Adrenal gland (tissue), 12 donors: ENCODE measurements around the gene MYH3. TPM values are rescaled to one million over a fixed set of nuclear protein-coding genes. Genes with fewer than 3 reads are reported as not detected.

Experiments
- DNase-seq, 7 donors: peaks; one replicate each; pipeline ENCODE4 v3.0.0-alpha.2; 2019 to 2020
- H3K27ac ChIP-seq, 5 donors: fragments of 200-600 bp; sonication (generic) in 4 of 5; 1 replicate in 3 of 5; 2 replicates in 2 of 5; pipeline versions ENCODE4 v1.5.1 to v1.8.0; 2016 to 2020; ENCODE audit warnings: mild to moderate bottlenecking in 1 of 5
- H3K27me3 ChIP-seq: fragments of 200-600 bp; 2 replicates; pipeline ENCODE4 v1.8.0; 2021
- H3K36me3 ChIP-seq, 2 donors: fragments of 200-600 bp; replicated peaks in 1 of 2; 1 replicate in 1 of 2; 2 replicates in 1 of 2; pipeline versions ENCODE4 v1.5.1 to v1.8.0; 2018 to 2022
- H3K4me1 ChIP-seq, 2 donors: fragments of 200-600 bp; replicated peaks in 1 of 2; 1 replicate in 1 of 2; 2 replicates in 1 of 2; pipeline versions ENCODE4 v1.5.1 to v1.8.0; 2018 to 2021
- H3K4me3 ChIP-seq, 4 donors: fragments of 200-600 bp; sonication (generic) in 3 of 4; one replicate each; pipeline ENCODE4 v1.5.1; 2016 to 2018
- H3K9me3 ChIP-seq, 3 donors: fragments of 200-600 bp; sonication (generic) in 1 of 3; replicated peaks in 1 of 3; 1 replicate in 2 of 3; 2 replicates in 1 of 3; pipeline versions ENCODE4 v1.5.1 to v1.8.0; 2016 to 2021
- POLR2A ChIP-seq, 2 donors: fragments of 450-650 bp; IDR thresholded peaks; one replicate each; pipeline ENCODE4 v1.6.1; 2017; ENCODE audit warnings: antibody characterized with exemption in 2 of 2, mild to moderate bottlenecking in 2 of 2, moderate library complexity in 1 of 2
- WGBS, 4 donors: extraction: QIAGEN DNeasy Blood & Tissue Kit in 2 of 4; methylation state at CpG; one replicate each; pipeline versions ENCODE4 v1.1.5 to v1.1.7; 2013 to 2017; 5-methylcytosine and 5-hydroxymethylcytosine counted together
- intact Hi-C, 2 donors: fragments of 100-400 bp; cut with DNase I; formaldehyde crosslinking; loops; one replicate each; pipeline versions ENCODE4 v1.14.1 to v1.15.0; 2022 to 2023
- polyA plus RNA-seq, 3 donors: library from polyadenylated mRNA; stranded (reverse); fragments of 200-250 nt in 2 of 3; fragments of 350-450 nt in 1 of 3; fragmentation: Illumina TruSeq in 1 of 3; extraction: RNeasy Lipid Tissue Mini Kit (QIAGEN cat#74804) in 1 of 3; gene quantifications; one replicate each; pipeline ENCODE4 v1.2.3, GENCODE V29; 2013 to 2014
- total RNA-seq, 9 donors: library from RNA; depleted of rRNA in 4 of 9; stranded (reverse); fragments of >200 nt in 4 of 9; fragments of 120-200 nt in 1 of 9; fragmentation: NEBNext Ultra II Directional in 1 of 9; extraction: Animal tissue kit (Norgen Biotek cat#: 25700) in 1 of 9; gene quantifications; one replicate each; pipeline versions ENCODE4 v1.1.0 to v1.2.4, GENCODE V29; 2013 to 2023
- TF ChIP-seq, protein P1 (sequence below), 6 experiments: fragments of 450-650 bp in 4 of 6; fragments of 200-600 bp in 2 of 6; sonication (generic) in 1 of 6; IDR thresholded peaks; 1 replicate in 5 of 6; 2 replicates in 1 of 6; pipeline versions ENCODE4 v1.5.1 to v1.8.0; 2016 to 2021; ENCODE audit warnings: antibody characterized with exemption in 6 of 6, mild to moderate bottlenecking in 2 of 6, moderate library complexity in 1 of 6
- donor health status: healthy with polysubstance abuse.
- donor health status: Bipolar disorder and iron deficiency.
- donor health status: DM: yes; HTN: yes; CAD: no.
- donor health status: DM: no; HTN: no; CAD: no.
- donor health status: DM: no; HTN: no; CAD: no.
- donor health status: DM: yes; HTN: yes; CAD: no.

MYH3 gene
- total and polyA plus RNA-seq, 12 donors, result 0.43 to 9.3 (median 0.95) TPM; not detected in 1

DNA sequence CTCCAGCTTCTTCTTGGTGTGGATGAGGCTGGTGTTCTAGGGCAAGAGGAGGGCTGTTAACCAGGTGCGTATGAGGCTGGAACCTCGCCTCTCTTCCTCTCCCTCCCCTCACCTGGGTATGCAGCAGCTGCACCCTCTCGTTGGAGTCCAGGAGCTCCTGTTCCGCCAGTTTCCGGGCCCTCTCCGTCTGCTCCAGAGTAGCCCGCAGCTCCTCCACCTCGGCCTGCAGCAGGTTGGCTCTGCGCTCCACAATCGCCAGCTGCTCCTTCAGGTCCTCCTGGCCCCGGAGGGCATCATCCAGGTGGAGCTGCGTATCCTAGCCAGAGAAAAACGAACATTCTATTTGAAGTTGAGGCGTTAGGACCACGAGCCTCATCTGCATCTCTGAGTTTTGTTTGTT lies 25.4 kb downstream of the MYH3 start:
- Histone ChIP-seq H3K27ac (no peak overlapping the region), H3K27me3 (no peaks in the 10 kb centered on the region), H3K9me3 (no peaks in the 10 kb centered on the region), H3K4me1 (no peaks in the 10 kb centered on the region), H3K4me3 (no peak overlapping the region), H3K36me3 (no peaks in the 10 kb centered on the region)
- intact Hi-C loops, result loop anchor here in 1 of 2 donors (10.0 kb wide), 1 partner anchor 513 kb away; no protein-coding TSS in a partner anchor
- WGBS, 4 donors, result 82 to 90% (median 87%) methylated on average over 8 to 15 of the region's 15 CpGs
- TF ChIP-seq, protein P1, sequence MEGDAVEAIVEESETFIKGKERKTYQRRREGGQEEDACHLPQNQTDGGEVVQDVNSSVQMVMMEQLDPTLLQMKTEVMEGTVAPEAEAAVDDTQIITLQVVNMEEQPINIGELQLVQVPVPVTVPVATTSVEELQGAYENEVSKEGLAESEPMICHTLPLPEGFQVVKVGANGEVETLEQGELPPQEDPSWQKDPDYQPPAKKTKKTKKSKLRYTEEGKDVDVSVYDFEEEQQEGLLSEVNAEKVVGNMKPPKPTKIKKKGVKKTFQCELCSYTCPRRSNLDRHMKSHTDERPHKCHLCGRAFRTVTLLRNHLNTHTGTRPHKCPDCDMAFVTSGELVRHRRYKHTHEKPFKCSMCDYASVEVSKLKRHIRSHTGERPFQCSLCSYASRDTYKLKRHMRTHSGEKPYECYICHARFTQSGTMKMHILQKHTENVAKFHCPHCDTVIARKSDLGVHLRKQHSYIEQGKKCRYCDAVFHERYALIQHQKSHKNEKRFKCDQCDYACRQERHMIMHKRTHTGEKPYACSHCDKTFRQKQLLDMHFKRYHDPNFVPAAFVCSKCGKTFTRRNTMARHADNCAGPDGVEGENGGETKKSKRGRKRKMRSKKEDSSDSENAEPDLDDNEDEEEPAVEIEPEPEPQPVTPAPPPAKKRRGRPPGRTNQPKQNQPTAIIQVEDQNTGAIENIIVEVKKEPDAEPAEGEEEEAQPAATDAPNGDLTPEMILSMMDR (IDR thresholded peaks at IDR 0.05), result no peak
- no peak for DNase-seq

DNA sequence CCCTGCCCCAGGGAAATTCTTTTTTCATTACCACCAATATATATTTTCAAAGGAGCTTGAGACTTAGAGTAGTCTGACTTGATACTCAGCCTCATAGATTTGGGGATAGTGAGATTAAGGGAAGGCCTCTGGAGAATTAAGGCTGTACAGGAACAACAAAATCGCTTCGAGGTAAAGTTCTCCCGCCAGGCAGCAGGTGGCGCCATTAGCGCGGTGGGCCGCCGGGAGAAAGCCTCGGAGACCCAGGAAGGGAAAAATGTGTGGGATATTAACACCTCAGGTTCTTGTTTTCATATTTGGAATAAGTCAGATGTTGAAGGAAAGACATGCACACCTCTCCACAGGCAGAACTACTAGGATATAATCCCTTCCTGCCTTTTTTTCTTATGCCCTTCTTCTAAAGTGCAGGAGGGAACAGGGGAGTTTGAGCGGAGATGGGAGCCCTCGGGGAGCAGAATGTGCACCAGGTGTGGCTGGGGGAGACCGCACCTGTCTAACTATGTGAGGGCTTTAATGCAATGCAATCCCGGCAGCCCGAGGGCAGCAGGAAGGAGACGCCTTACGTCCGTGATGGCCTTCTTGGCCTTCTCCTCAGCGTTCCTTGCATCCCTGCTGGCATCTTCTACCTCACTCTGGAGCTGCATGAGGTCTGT lies 25.9 kb downstream of the MYH3 start:
- Histone ChIP-seq H3K4me3 (no peak overlapping the region), H3K4me1 (no peaks in the 10 kb centered on the region), H3K9me3 (no peaks in the 10 kb centered on the region), H3K27ac (no peak overlapping the region), H3K27me3 (no peaks in the 10 kb centered on the region), H3K36me3 (no peaks in the 10 kb centered on the region)
- no peak for TF ChIP-seq POLR2A (IDR thresholded peaks at IDR 0.05)
- TF ChIP-seq, protein P1 (IDR thresholded peaks at IDR 0.05), result peak; percentile 40 to 69 (median 50)
- 40 to 50% (median 48%) methylated on average over 15 to 18 of the region's 18 CpGs for WGBS, 4 donors
- intact Hi-C loops, result loop anchor here in 1 of 2 donors (10.0 kb wide), 1 partner anchor 514 kb away; no protein-coding TSS in a partner anchor
- DNase-seq, result peak in 3 of 7 donors; percentile 10 to 27 (median 26)

GRCh38 chr17:10629706-10630105 lies 27.4 kb downstream of the MYH3 start:
- Histone ChIP-seq H3K9me3 (no peaks in the 10 kb centered on the region), H3K4me1 (no peaks in the 10 kb centered on the region), H3K27me3 (no peaks in the 10 kb centered on the region), H3K36me3 (no peaks in the 10 kb centered on the region), H3K4me3 (no peak overlapping the region), H3K27ac (no peak overlapping the region)
- WGBS, 4 donors, result 91 to 96% (median 92%) methylated on average over 12 of the region's 12 CpGs
- intact Hi-C loops, result loop anchor here in 1 of 2 donors (10.0 kb wide), 1 partner anchor 515 kb away; no protein-coding TSS in a partner anchor
- DNase-seq, result no peak
- TF ChIP-seq, protein P1 (IDR thresholded peaks at IDR 0.05), result no peak
- TF ChIP-seq POLR2A (IDR thresholded peaks at IDR 0.05), result no peak

DNA sequence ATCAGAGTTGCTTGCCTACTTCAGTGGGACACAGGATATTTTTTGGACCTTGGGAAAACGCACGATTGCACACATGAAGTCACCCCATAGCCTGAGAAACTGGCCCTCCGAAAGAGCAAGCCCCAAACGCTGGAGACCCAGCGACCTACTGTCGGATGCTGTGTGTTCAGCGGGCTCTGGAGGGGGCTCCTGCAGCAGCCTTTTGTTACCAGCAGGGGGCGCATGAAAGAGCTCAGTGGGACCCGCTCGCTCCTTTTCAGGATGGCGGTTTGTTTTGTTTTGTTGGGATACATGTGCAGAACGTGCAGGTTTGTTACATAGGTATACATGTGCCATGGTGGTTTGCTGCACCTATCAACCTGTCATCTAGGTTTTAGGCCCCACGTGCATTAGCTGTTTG lies 28.4 kb downstream of the MYH3 start:
- H3K9me3 ChIP-seq, result no peaks in the 10 kb centered on the region
- intact Hi-C loops, result no loop called here
- H3K4me1 ChIP-seq, result no peaks in the 10 kb centered on the region
- H3K4me3 ChIP-seq, result no peak overlapping the region
- no peaks in the 10 kb centered on the region for H3K27me3 ChIP-seq
- no peak for DNase-seq
- H3K27ac ChIP-seq, result no peak overlapping the region
- no peak for TF ChIP-seq POLR2A (IDR thresholded peaks at IDR 0.05)
- TF ChIP-seq, protein P1 (IDR thresholded peaks at IDR 0.05), result peak in 1 of 6 experiments; percentile 10
- H3K36me3 ChIP-seq, result no peaks in the 10 kb centered on the region
- 81 to 85% (median 83%) methylated on average over 13 of the region's 13 CpGs for WGBS, 4 donors
